H1 (cell line): ENCODE results near the gene ABCA9. TPM values are rescaled to one million over a fixed set of nuclear protein-coding genes. Genes with fewer than 3 reads are reported as not detected.

Source experiments
- RAD21 ChIP-seq, 2 experiments: IDR thresholded peaks in 1 of 2; conservative IDR thresholded peaks in 1 of 2; 2 replicates each; pipeline ENCODE4 v1.6.1; 2011; ENCODE audit warnings: low read depth in 2 of 2, low read length in 2 of 2, improper control_type of control experiment in 1 of 2, inconsistent platforms in 1 of 2, mild to moderate bottlenecking in 1 of 2, moderate library complexity in 1 of 2
- RFX5 ChIP-seq: IDR thresholded peaks from 2 replicates; pipeline ENCODE4 v1.6.1; 2011; ENCODE audit warnings: low read depth, low read length, improper control_type of control experiment, borderline replicate concordance
- SP4 ChIP-seq: IDR thresholded peaks from 2 replicates; pipeline ENCODE4 v1.6.1; 2012; ENCODE audit warnings: low read length, inconsistent platforms
- SUZ12 ChIP-seq: fragments of 200-600 bp; sonication (generic); IDR thresholded peaks from 2 replicates; pipeline ENCODE4 v1.6.1; 2012; ENCODE audit warnings: mild to moderate bottlenecking, inconsistent platforms, low read length, moderate library complexity, mixed read lengths
- TAF7 ChIP-seq: optimal IDR thresholded peaks from 2 replicates; pipeline ENCODE3; 2011; ENCODE audit warnings: low read depth, mild to moderate bottlenecking, inconsistent platforms, low read length, moderate library complexity, borderline replicate concordance
- ZNF274 ChIP-seq: IDR thresholded peaks from 2 replicates; pipeline ENCODE4 v1.7.0; 2012; ENCODE audit warnings: low read length, borderline replicate concordance; ENCODE audit errors: extremely low read depth
- polyA plus RNA-seq, 7 experiments: library from polyadenylated mRNA; depleted of rRNA in 3 of 7; stranded (reverse) in 5 of 7; unstranded in 2 of 7; fragments of >200 nt in 5 of 7; fragments of 200-250 nt in 2 of 7; gene quantifications; 1 replicate in 5 of 7; 2 replicates in 1 of 7; 4 replicates in 1 of 7; pipeline versions ENCODE4 v1.2.1 to v1.2.3, GENCODE V29; 2011 to 2013; ENCODE audit warnings: missing spikeins in 2 of 7, mixed read lengths in 2 of 7
- total RNA-seq: library from RNA; stranded (reverse); fragmentation: NEBNext Ultra II Directional; extraction: Animal tissue kit (Norgen Biotek cat#: 25700); gene quantifications from 2 replicates; pipeline ENCODE4 v1.2.1, GENCODE V29; 2021

Gene ABCA9
- total and polyA plus RNA-seq, 2 of the 8 experiments (the other 6 are each of a cell fraction or from before 2014, with no cell fraction given): not detected

DNA sequence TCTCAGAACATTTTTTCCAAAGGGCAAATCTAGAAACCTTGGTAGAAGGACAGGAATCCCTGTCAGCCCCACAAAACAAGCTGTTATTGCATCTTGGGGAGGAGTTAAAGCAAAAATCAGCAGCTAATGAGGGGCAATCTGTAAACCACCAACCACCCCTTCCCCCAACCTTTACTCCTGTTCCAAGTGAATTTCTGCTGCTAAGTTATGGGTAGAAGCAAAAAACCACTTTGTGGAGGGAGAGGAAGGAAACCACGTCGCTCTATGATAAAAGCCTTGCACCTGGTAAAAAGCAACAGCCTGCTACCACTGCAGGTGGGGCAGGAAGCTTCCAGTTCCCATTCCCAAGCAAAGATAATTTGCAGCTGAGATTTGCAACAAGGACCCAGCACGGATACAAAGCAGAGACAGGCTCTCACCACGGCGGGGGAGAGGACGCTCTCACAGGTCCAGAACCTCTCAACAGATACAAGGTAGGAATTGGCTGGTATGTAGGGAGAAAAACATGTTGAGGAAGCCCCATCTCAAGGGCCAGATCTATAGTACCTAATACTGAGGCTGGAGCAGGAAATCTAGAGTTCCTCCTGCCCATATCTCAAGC, 116.2 kb downstream of the ABCA9 start (continued):
- TF ChIP-seq ZNF274 (no peak), SP4 (no peak), SUZ12 (no peak), TAF7 (no peak), RAD21 (IDR thresholded peaks at IDR 0.05 in 1 of 2, conservative IDR thresholded peaks at IDR 0.05 in 1 of 2; ENCODE audit: low read depth in 2 of 2, low read length in 2 of 2) (no peak), RFX5 (no peak)
